Panc1 (cell line): ENCODE data around the gene PSPC1. TPM values are rescaled to one million over a fixed set of nuclear protein-coding genes. Genes with fewer than 3 reads are reported as not detected.
"Not testable (repeated sequence)": the region's sequence is repeated elsewhere in the genome, so short reads cannot be mapped to it uniquely, and the experiment has no call there.

Source experiments
- ATAC-seq: fragments of 200-7000 bp; cut with Tn5 transposase; 2 replicates; pipeline ENCODE4 v1.9.1; 2020; ENCODE audit warnings: mild to moderate bottlenecking, moderate library complexity
- BruUV-seq: library from RNA; stranded (reverse); fragments of 400-500 nt; replicated peaks from 2 replicates; lab custom pipeline; 2021; lab: Mats Ljungman, UMichigan
- CTCF ChIA-PET: fragments of 300-600 bp; sonication (Branson Sonifier 250); formaldehyde crosslinking; loops from one replicate; lab custom pipeline; 2022; ENCODE audit warnings: antibody characterized with exemption; lab: Charles Lee
- POLR2A ChIA-PET: fragments of 300-600 bp; sonication (Branson Sonifier 250); formaldehyde crosslinking; loops from one replicate; lab custom pipeline; 2022; ENCODE audit warnings: antibody characterized with exemption; lab: Charles Lee
- DNase-seq: peaks from one replicate; pipeline ENCODE4 v3.0.0-alpha.2; 2010; ENCODE audit warnings: low read depth, low spot score
- H3K27ac ChIP-seq: 2 replicates; pipeline ENCODE4 v1.5.1; 2011; ENCODE audit warnings: mild to moderate bottlenecking, low read length, inconsistent platforms
- H3K27me3 ChIP-seq: fragments of 200-500 bp; sonication (Bioruptor generic); 2 replicates; pipeline ENCODE4 v1.6.0; 2014; ENCODE audit warnings: low read length, inconsistent platforms; ENCODE audit not compliant: control insufficient read depth, insufficient read depth
- H3K36me3 ChIP-seq: fragments of 200-500 bp; sonication (Bioruptor generic); 2 replicates; pipeline ENCODE4 v1.5.1; 2014; ENCODE audit warnings: inconsistent platforms, mild to moderate bottlenecking, low read length, moderate library complexity; ENCODE audit not compliant: control insufficient read depth, insufficient read depth
- H3K4me1 ChIP-seq: 2 replicates; pipeline ENCODE4 v1.5.1; 2011; ENCODE audit warnings: inconsistent platforms, mild to moderate bottlenecking, low read length, moderate library complexity; ENCODE audit not compliant: control insufficient read depth, insufficient read depth
- H3K4me3 ChIP-seq, 2 experiments: 2 replicates each; pipeline ENCODE4 v1.5.1; 2011 to 2012; ENCODE audit warnings: low read depth in 2 of 2, low read length in 2 of 2, mild to moderate bottlenecking in 2 of 2, inconsistent platforms in 1 of 2, moderate library complexity in 1 of 2
- H3K9me3 ChIP-seq: fragments of 200-500 bp; sonication (Bioruptor generic); 2 replicates; pipeline ENCODE4 v1.5.1; 2014; ENCODE audit warnings: low read depth, mild to moderate bottlenecking, inconsistent platforms, low read length, moderate library complexity; ENCODE audit not compliant: control insufficient read depth, insufficient read depth
- POLR2AphosphoS5 ChIP-seq: IDR thresholded peaks from 2 replicates; pipeline ENCODE4 v1.6.1; 2012; ENCODE audit warnings: mild to moderate bottlenecking, low read depth, low read length, moderate library complexity
- REST ChIP-seq, 2 experiments: IDR thresholded peaks; 2 replicates each; pipeline ENCODE4 v1.6.1; 2011 to 2012; ENCODE audit warnings: low read depth in 2 of 2, control low read depth in 1 of 2, low read length in 1 of 2, mild to moderate bottlenecking in 1 of 2, moderate library complexity in 1 of 2; ENCODE audit not compliant: insufficient read depth in 1 of 2
- SIN3A ChIP-seq: IDR thresholded peaks from 2 replicates; pipeline ENCODE4 v1.6.1; 2012; ENCODE audit warnings: low read depth, mild to moderate bottlenecking, low read length, moderate library complexity, borderline replicate concordance; ENCODE audit not compliant: insufficient read depth
- TCF7L2 ChIP-seq: IDR thresholded peaks from 2 replicates; pipeline ENCODE4 v1.6.1; 2011; ENCODE audit warnings: mild to moderate bottlenecking, low read depth, low read length, inconsistent platforms
- in situ Hi-C: cut with HindIII; loops from 2 replicates; pipeline ENCODE4 v1.10.0; 2016; ENCODE audit warnings: low sequenced_read_pairs, low pct_unique_long_range_greater_than_20kb
- intact Hi-C: fragments of 100-400 bp; cut with micrococcal nuclease; formaldehyde crosslinking; loops from one replicate; pipeline ENCODE4 v1.10.0; 2022; ENCODE audit not compliant: unreplicated experiment
- total RNA-seq: library from RNA; stranded (reverse); gene quantifications from one replicate; pipeline ENCODE4 v1.2.1, GENCODE V29; 2021; ENCODE audit not compliant: unreplicated experiment
- TF ChIP-seq, protein P1 (sequence below): fragments of 450-650 bp; IDR thresholded peaks from 2 replicates; pipeline ENCODE4 v1.5.1; 2017; ENCODE audit warnings: mild to moderate bottlenecking

PSPC1 gene
- total RNA-seq, 1 experiment from 2014 or later = 39.1 TPM

GRCh38 chr13:19782049-19782726 is 557 bp downstream of the PSPC1 start:
- ATAC-seq = peak; percentile 55
- H3K27ac ChIP-seq = peak overlapping the region; percentile 85
- no peaks in the 10 kb centered on the region for H3K27me3 ChIP-seq
- H3K4me3 ChIP-seq = peak overlapping the region; percentile 87
- POLR2A ChIA-PET = no interaction called here
- intact Hi-C loops = no loop called here
- no peak for DNase-seq
- peaks cover 5% of the 10 kb centered on the region; the same call in 1 of the 2 replicates for H3K36me3 ChIP-seq
- no peaks in the 10 kb centered on the region for H3K9me3 ChIP-seq
- CTCF ChIA-PET = no interaction called here
- no peaks in the 10 kb centered on the region for H3K4me1 ChIP-seq
- BruUV-seq = TSS peak; percentile 98
- in situ Hi-C loops = no loop called here
- TF ChIP-seq SIN3A (0 out of 2 replicates have a peak, but pooled peaks have one; percentile 46), POLR2AphosphoS5 (no peak)

GRCh38 chr13:19781526-19781925 is 1.2 kb downstream of the PSPC1 start:
- no peaks in the 10 kb centered on the region for H3K9me3 ChIP-seq
- H3K36me3 ChIP-seq = peaks cover 5% of the 10 kb centered on the region; the same call in 1 of the 2 replicates
- H3K4me3 ChIP-seq = peak overlapping the region; percentile 87
- BruUV-seq = no TSS peak
- in situ Hi-C loops = no loop called here
- POLR2A ChIA-PET = interaction anchor here (0.6 kb wide), 1 partner anchor 79 kb away, joined by 14 read pairs; no protein-coding TSS in a partner anchor
- no peak for TF ChIP-seq SIN3A
- TF ChIP-seq POLR2AphosphoS5 = no peak
- no peak for TF ChIP-seq TCF7L2
- TF ChIP-seq, protein P1, sequence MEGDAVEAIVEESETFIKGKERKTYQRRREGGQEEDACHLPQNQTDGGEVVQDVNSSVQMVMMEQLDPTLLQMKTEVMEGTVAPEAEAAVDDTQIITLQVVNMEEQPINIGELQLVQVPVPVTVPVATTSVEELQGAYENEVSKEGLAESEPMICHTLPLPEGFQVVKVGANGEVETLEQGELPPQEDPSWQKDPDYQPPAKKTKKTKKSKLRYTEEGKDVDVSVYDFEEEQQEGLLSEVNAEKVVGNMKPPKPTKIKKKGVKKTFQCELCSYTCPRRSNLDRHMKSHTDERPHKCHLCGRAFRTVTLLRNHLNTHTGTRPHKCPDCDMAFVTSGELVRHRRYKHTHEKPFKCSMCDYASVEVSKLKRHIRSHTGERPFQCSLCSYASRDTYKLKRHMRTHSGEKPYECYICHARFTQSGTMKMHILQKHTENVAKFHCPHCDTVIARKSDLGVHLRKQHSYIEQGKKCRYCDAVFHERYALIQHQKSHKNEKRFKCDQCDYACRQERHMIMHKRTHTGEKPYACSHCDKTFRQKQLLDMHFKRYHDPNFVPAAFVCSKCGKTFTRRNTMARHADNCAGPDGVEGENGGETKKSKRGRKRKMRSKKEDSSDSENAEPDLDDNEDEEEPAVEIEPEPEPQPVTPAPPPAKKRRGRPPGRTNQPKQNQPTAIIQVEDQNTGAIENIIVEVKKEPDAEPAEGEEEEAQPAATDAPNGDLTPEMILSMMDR = no peak
- TF ChIP-seq REST (IDR thresholded peaks at IDR 0.05; ENCODE audit: insufficient read depth in 1 of 2, low read depth in 2 of 2, low read length in 1 of 2) = no peak
- ATAC-seq (no peak), DNase-seq (no peak)
- CTCF ChIA-PET = no interaction called here
- H3K27me3 ChIP-seq = no peaks in the 10 kb centered on the region
- no peaks in the 10 kb centered on the region for H3K4me1 ChIP-seq
- peak overlapping the region; percentile 85 for H3K27ac ChIP-seq
- intact Hi-C loops = no loop called here

- in situ Hi-C loops, H3K36me3 ChIP-seq, H3K27me3 ChIP-seq, DNase-seq, CTCF ChIA-PET, BruUV-seq, H3K9me3 ChIP-seq, intact Hi-C loops, H3K4me1 ChIP-seq: not testable (repeated sequence)
- POLR2A ChIA-PET = interaction anchor here (0.6 kb wide), 1 partner anchor 80 kb away, joined by 14 read pairs; no protein-coding TSS in a partner anchor
- peak overlapping the region; percentile 85 for H3K27ac ChIP-seq
- H3K4me3 ChIP-seq = peak overlapping the region; percentile 87
- ATAC-seq = peak; percentile 42
These were observed 1.9 kb downstream of the PSPC1 start for GRCh38 chr13:19780753-19781418.
